Stimulated activated CD8-positive, alpha-beta memory T cell treated with anti-CD3 and anti-CD28 coated beads, Interleukin-7, amount 100 ng/mL, for 24 hours (primary cell): ENCODE results near the gene TIAL1.
"Not testable (repeated sequence)": the region's sequence is repeated elsewhere in the genome, so short reads cannot be mapped to it uniquely, and the experiment has no call there.

Experiments
- DNase-seq: peaks from one replicate; pipeline ENCODE4 v3.0.0-alpha.2; 2020; ENCODE audit warnings: low read depth

Gene TIAL1

GRCh38 chr10:119528663-119529237 is 68.0 kb downstream of the TIAL1 start:
- DNase-seq = not testable (repeated sequence)

- DNase-seq = no peak
Measured at GRCh38 chr10:119526621-119527592, 69.9 kb downstream of the TIAL1 start.

- no peak for DNase-seq
Measured at GRCh38 chr10:119526149-119526548, 70.6 kb downstream of the TIAL1 start.

GRCh38 chr10:119525116-119525515 is 71.6 kb downstream of the TIAL1 start:
- no peak for DNase-seq

GRCh38 chr10:119524720-119525070 is 72.1 kb downstream of the TIAL1 start:
- DNase-seq = no peak

GRCh38 chr10:119523895-119524719 is 72.7 kb downstream of the TIAL1 start:
- no peak for DNase-seq
